ENCODE results near the gene METTL17.
"Not testable (repeated sequence)": the region's sequence is repeated elsewhere in the genome, so short reads cannot be mapped to it uniquely, and the experiment has no call there.

Gene METTL17

GRCh38 chr14:21025371-21026273 lies 35.8 kb downstream of the METTL17 start:
- DNase-seq = no peak

GRCh38 chr14:21026274-21026987 lies 36.7 kb downstream of the METTL17 start:
- DNase-seq = no peak

GRCh38 chr14:21026988-21027315 lies 37.2 kb downstream of the METTL17 start:
- no peak for DNase-seq

- no peak for DNase-seq
Measured at GRCh38 chr14:21029917-21030316, 40.1 kb downstream of the METTL17 start, which contains the start of gene TPPP2. Gene TPPP2, plus strand, starts transcription at chr14:21030217. Its CDS starts 365 bp downstream, at chr14:21030582.

- no peak for DNase-seq
Measured at GRCh38 chr14:21030531-21030930, 40.8 kb downstream of the METTL17 start.

- no peak for DNase-seq
Measured at GRCh38 chr14:21032326-21033132, 42.7 kb downstream of the METTL17 start.

- no peak for DNase-seq
Measured at GRCh38 chr14:21033133-21033698, 43.4 kb downstream of the METTL17 start.

- no peak for DNase-seq
Measured at GRCh38 chr14:21034707-21035106, 44.9 kb downstream of the METTL17 start, which contains the start of gene RNASE13. Gene RNASE13, minus strand, starts transcription at chr14:21034807. Its CDS starts 519 bp downstream, at chr14:21034288.

GRCh38 chr14:21036751-21037150 lies 47.0 kb downstream of the METTL17 start:
- no peak for DNase-seq

GRCh38 chr14:21037156-21037555 lies 47.4 kb downstream of the METTL17 start:
- no peak for DNase-seq

GRCh38 chr14:21038441-21039422 lies 49.0 kb downstream of the METTL17 start:
- no peak for DNase-seq

- no peak for DNase-seq
Measured at GRCh38 chr14:21039585-21040369, 50.0 kb downstream of the METTL17 start.

- no peak for DNase-seq
Measured at GRCh38 chr14:21040370-21040925, 50.7 kb downstream of the METTL17 start.

- DNase-seq = not testable (repeated sequence)
Measured at GRCh38 chr14:21040941-21041340, 51.2 kb downstream of the METTL17 start.

- no peak for DNase-seq
Measured at GRCh38 chr14:21041676-21042433, 52.1 kb downstream of the METTL17 start, which contains the start of gene RNASE7. Gene RNASE7, plus strand, starts transcription at chr14:21042362. Its CDS starts 631 bp downstream, at chr14:21042993.

- DNase-seq = no peak
Measured at GRCh38 chr14:21042918-21043317, 53.1 kb downstream of the METTL17 start.

- DNase-seq = no peak
Measured at GRCh38 chr14:21043387-21043973, 53.7 kb downstream of the METTL17 start.

- no peak for DNase-seq
Measured at GRCh38 chr14:21043974-21044618, 54.3 kb downstream of the METTL17 start.

Data from NCI-H1436 (cell line).